Epidermal melanocyte (primary cell): ENCODE measurements around the gene E2F3.
A peak's percentile ranks its signal among the peaks of the same experiment; 100 is the strongest.

Source experiments
- DNase-seq: peaks from one replicate; pipeline ENCODE4 v3.0.0; 2011; ENCODE audit warnings: low spot score; ENCODE audit not compliant: insufficient read length

E2F3 gene

GRCh38 chr6:20402342-20403069 lies 827 bp downstream of the E2F3 start:
- DNase-seq = no peak

- peak; percentile 50 for DNase-seq
These were observed 1.5 kb downstream of the E2F3 start for GRCh38 chr6:20403070-20403765.

GRCh38 chr6:20403766-20404640 lies 2.3 kb downstream of the E2F3 start:
- DNase-seq = no peak

- no peak for DNase-seq
These were observed 3.0 kb downstream of the E2F3 start for GRCh38 chr6:20404641-20405032.

GRCh38 chr6:20408851-20409250 lies 7.2 kb downstream of the E2F3 start:
- DNase-seq = no peak

- no peak for DNase-seq
These were observed 7.8 kb downstream of the E2F3 start for GRCh38 chr6:20409427-20409971.

GRCh38 chr6:20411544-20411943 lies 9.9 kb downstream of the E2F3 start:
- DNase-seq = no peak

- DNase-seq = no peak
These were observed 10.4 kb downstream of the E2F3 start for GRCh38 chr6:20411953-20412681.

- DNase-seq = no peak
These were observed 11.0 kb downstream of the E2F3 start for GRCh38 chr6:20412682-20413073.

GRCh38 chr6:20413826-20414225 lies 12.1 kb downstream of the E2F3 start:
- no peak for DNase-seq

GRCh38 chr6:20414711-20415110 lies 13.0 kb downstream of the E2F3 start:
- no peak for DNase-seq

GRCh38 chr6:20415304-20415703 lies 13.6 kb downstream of the E2F3 start:
- no peak for DNase-seq

GRCh38 chr6:20415712-20416454 lies 14.2 kb downstream of the E2F3 start:
- no peak for DNase-seq

GRCh38 chr6:20416567-20417345 lies 15.1 kb downstream of the E2F3 start:
- DNase-seq = no peak

- DNase-seq = no peak
These were observed 16.1 kb downstream of the E2F3 start for GRCh38 chr6:20417819-20418218.

GRCh38 chr6:20426177-20427082 lies 24.8 kb downstream of the E2F3 start:
- no peak for DNase-seq

- DNase-seq = no peak
These were observed 26.2 kb downstream of the E2F3 start for GRCh38 chr6:20427856-20428255.

- DNase-seq = no peak
These were observed 31.0 kb downstream of the E2F3 start for GRCh38 chr6:20432692-20433091.

GRCh38 chr6:20433321-20433720 lies 31.6 kb downstream of the E2F3 start:
- DNase-seq = no peak
